Measurements from ENCODE around the gene TRIM49.
"Not testable (repeated sequence)": the region's sequence is repeated elsewhere in the genome, so short reads cannot be mapped to it uniquely, and the experiment has no call there.

- not testable (repeated sequence) for TF ChIP-seq CTCF, EZH2 (IDR thresholded peaks at IDR 0.05)
Measured at GRCh38 chr11:89820008-89820407, 11.6 kb upstream of the TRIM49 start.
